ENCODE measurements around the gene SLC7A7. TPM values are rescaled to one million over a fixed set of nuclear protein-coding genes. Genes with fewer than 3 reads are reported as not detected.

SLC7A7 gene
- total and polyA plus RNA-seq, 2 of the 13 experiments (the other 11 are each of a cell fraction or from before 2014, with no cell fraction given) = 0.13 to 0.63 TPM

GRCh38 chr14:22837114-22837749, 22.0 kb upstream of the SLC7A7 start (continued):
- TF ChIP-seq CSRNP2 (CRISPR knock-in tag; conservative IDR thresholded peaks at IDR 0.05; ENCODE audit: low read depth) (no peak), ZNF747 (CRISPR knock-in tag; IDR thresholded peaks at IDR 0.05; ENCODE audit: borderline replicate concordance) (peak; percentile 86; the same call in 1 of the 2 replicates), STAG1 (CRISPR knock-in tag; IDR thresholded peaks at IDR 0.05) (peak; percentile 20; the same call in 1 of the 2 replicates), SATB2 (CRISPR knock-in tag; IDR thresholded peaks at IDR 0.05) (peak; percentile 43; the same call in 1 of the 2 replicates), ZNF326 (CRISPR knock-in tag; IDR thresholded peaks at IDR 0.05; ENCODE audit: borderline replicate concordance) (no peak), PTBP1 (IDR thresholded peaks at IDR 0.05; ENCODE audit: low read depth, low read length, poor library complexity, severe bottlenecking) (no peak), PLRG1 (conservative IDR thresholded peaks at IDR 0.05) (no peak), SMAD9 (CRISPR knock-in tag; IDR thresholded peaks at IDR 0.05) (peak; percentile 96), MED13 (CRISPR knock-in tag; IDR thresholded peaks at IDR 0.05) (0 out of 2 replicates have a peak, but pooled peaks have one; percentile 36), ASH2L (IDR thresholded peaks at IDR 0.05; ENCODE audit: insufficient read length, low read depth, low read length) (peak; percentile 71), ZNF17 (CRISPR knock-in tag; IDR thresholded peaks at IDR 0.05) (no peak), KLF13 (CRISPR knock-in tag; IDR thresholded peaks at IDR 0.05) (no peak), PRDM4 (CRISPR knock-in tag; IDR thresholded peaks at IDR 0.05; ENCODE audit: borderline replicate concordance) (no peak), RNF219 (CRISPR knock-in tag; IDR thresholded peaks at IDR 0.05) (no peak), RFX1 (IDR thresholded peaks at IDR 0.05) (no peak), EEA1 (CRISPR knock-in tag; IDR thresholded peaks at IDR 0.05; ENCODE audit: borderline replicate concordance) (no peak; the same call in 1 of the 2 replicates), ZNF563 (CRISPR knock-in tag; IDR thresholded peaks at IDR 0.05) (peak; percentile 92), HNF4A (CRISPR knock-in tag; IDR thresholded peaks at IDR 0.05) (no peak), NR2F2 (IDR thresholded peaks at IDR 0.05; ENCODE audit: borderline replicate concordance, low read depth) (no peak; the same call in 1 of the 2 replicates), RARA (CRISPR knock-in tag; IDR thresholded peaks at IDR 0.05) (no peak), IRF9 (CRISPR knock-in tag; IDR thresholded peaks at IDR 0.05; ENCODE audit: borderline replicate concordance) (peak; percentile 91)
- TF ChIP-seq, protein P1, sequence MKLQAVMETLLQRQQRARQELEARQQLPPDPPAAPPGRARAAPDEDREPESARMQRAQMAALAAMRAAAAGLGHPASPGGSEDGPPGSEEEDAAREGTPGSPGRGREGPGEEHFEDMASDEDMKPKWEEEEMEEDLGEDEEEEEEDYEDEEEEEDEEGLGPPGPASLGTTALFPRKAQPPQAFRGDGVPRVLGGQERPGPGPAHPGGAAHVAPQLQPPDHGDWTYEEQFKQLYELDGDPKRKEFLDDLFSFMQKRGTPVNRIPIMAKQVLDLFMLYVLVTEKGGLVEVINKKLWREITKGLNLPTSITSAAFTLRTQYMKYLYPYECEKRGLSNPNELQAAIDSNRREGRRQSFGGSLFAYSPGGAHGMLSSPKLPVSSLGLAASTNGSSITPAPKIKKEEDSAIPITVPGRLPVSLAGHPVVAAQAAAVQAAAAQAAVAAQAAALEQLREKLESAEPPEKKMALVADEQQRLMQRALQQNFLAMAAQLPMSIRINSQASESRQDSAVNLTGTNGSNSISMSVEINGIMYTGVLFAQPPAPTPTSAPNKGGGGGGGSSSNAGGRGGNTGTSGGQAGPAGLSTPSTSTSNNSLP (IDR thresholded peaks at IDR 0.05; ENCODE audit: low read depth, low read length) = no peak

Data from HepG2 (cell line).